Sigmoid colon (tissue), 7 donors: ENCODE data around the gene OR2V1. TPM values are rescaled to one million over a fixed set of nuclear protein-coding genes. Genes with fewer than 3 reads are reported as not detected.
"Not testable (repeated sequence)": the region's sequence is repeated elsewhere in the genome, so short reads cannot be mapped to it uniquely, and the experiment has no call there.

Experiments
- DNase-seq: peaks from one replicate; pipeline ENCODE4 v3.0.0-alpha.2; 2019
- H3K27ac ChIP-seq, 4 donors: fragments of 200-600 bp; sonication (generic); one replicate each; pipeline ENCODE4 v1.5.1; 2016 to 2019; ENCODE audit warnings: mild to moderate bottlenecking in 1 of 4
- H3K27me3 ChIP-seq, 3 donors: fragments of 200-600 bp; sonication (generic); one replicate each; pipeline ENCODE4 v1.5.1; 2019; ENCODE audit warnings: mild to moderate bottlenecking in 1 of 3
- H3K36me3 ChIP-seq, 4 donors: fragments of 200-600 bp; sonication (generic); one replicate each; pipeline ENCODE4 v1.5.1; 2016 to 2019
- H3K4me1 ChIP-seq, 4 donors: fragments of 200-600 bp; sonication (generic); one replicate each; pipeline ENCODE4 v1.5.1; 2017 to 2019
- H3K4me3 ChIP-seq, 4 donors: fragments of 200-600 bp; sonication (generic); one replicate each; pipeline ENCODE4 v1.5.1; 2017 to 2019; ENCODE audit warnings: mild to moderate bottlenecking in 2 of 4, moderate library complexity in 1 of 4
- H3K9me3 ChIP-seq, 4 donors: fragments of 200-600 bp in 3 of 4; sonication (generic) in 3 of 4; one replicate each; pipeline versions ENCODE4 v1.5.1 to v1.6.1; 2013 to 2019
- CTCF ChIP-seq, 4 experiments: fragments of 450-650 bp in 3 of 4; fragments of 200-600 bp in 1 of 4; IDR thresholded peaks; one replicate each; pipeline ENCODE4 v1.5.1; 2016 to 2019; ENCODE audit warnings: antibody characterized with exemption in 4 of 4, mild to moderate bottlenecking in 3 of 4, moderate library complexity in 2 of 4
- EP300 ChIP-seq, 4 donors: sonication (generic); formaldehyde crosslinking; IDR thresholded peaks; one replicate each; pipeline ENCODE4 v1.6.1; 2017; ENCODE audit warnings: antibody characterized with exemption in 4 of 4
- POLR2A ChIP-seq, 2 donors: fragments of 450-650 bp; IDR thresholded peaks; one replicate each; pipeline ENCODE4 v1.6.1; 2016; ENCODE audit warnings: antibody characterized with exemption in 2 of 2, mild to moderate bottlenecking in 2 of 2, moderate library complexity in 2 of 2
- POLR2AphosphoS5 ChIP-seq, 4 donors: sonication (generic); formaldehyde crosslinking; IDR thresholded peaks; one replicate each; pipeline ENCODE4 v1.6.1; 2017; ENCODE audit warnings: antibody characterized with exemption in 4 of 4
- WGBS, 2 donors: extraction: QIAGEN DNeasy Blood & Tissue Kit; methylation state at CpG; one replicate each; pipeline ENCODE4 v1.1.7; 2013; 5-methylcytosine and 5-hydroxymethylcytosine counted together
- intact Hi-C: fragments of 100-400 bp; cut with DNase I; formaldehyde crosslinking; loops from one replicate; pipeline ENCODE4 v1.15.1; 2023
- polyA plus RNA-seq, 3 donors: library from polyadenylated mRNA; stranded (reverse); fragments of 200-250 nt; gene quantifications; one replicate each; pipeline ENCODE4 v1.2.3, GENCODE V29; 2013
- total RNA-seq, 4 donors: library from RNA; depleted of rRNA; stranded (reverse); fragments of >200 nt; gene quantifications; one replicate each; pipeline ENCODE4 v1.1.0, GENCODE V29; 2016
- donor health status: healthy with polysubstance abuse.
- donor health status: Bipolar disorder and iron deficiency.
- donor health status: healthy.

Gene OR2V1
- total and polyA plus RNA-seq, 7 donors: not detected

- H3K27me3 ChIP-seq: peaks cover 0 to 47% (median 3%) of the 10 kb centered on the region in 3 donors
- no peak overlapping the region for H3K4me3 ChIP-seq
- TF ChIP-seq EP300 (IDR thresholded peaks at IDR 0.05) (no peak), CTCF (IDR thresholded peaks at IDR 0.05) (no peak), POLR2AphosphoS5 (IDR thresholded peaks at IDR 0.05) (no peak), POLR2A (IDR thresholded peaks at IDR 0.05) (no peak)
- 75% methylated on average over 10 of the region's 10 CpGs for WGBS, 2 donors
- H3K36me3 ChIP-seq: no peaks in the 10 kb centered on the region
- H3K27ac ChIP-seq: no peak overlapping the region
- intact Hi-C loops: no loop called here
- H3K9me3 ChIP-seq: no peaks in the 10 kb centered on the region
- peak; percentile 79 for DNase-seq
- no peaks in the 10 kb centered on the region for H3K4me1 ChIP-seq
Observed at GRCh38 chr5:181133610-181134231, 2.8 kb upstream of the OR2V1 start.

DNA sequence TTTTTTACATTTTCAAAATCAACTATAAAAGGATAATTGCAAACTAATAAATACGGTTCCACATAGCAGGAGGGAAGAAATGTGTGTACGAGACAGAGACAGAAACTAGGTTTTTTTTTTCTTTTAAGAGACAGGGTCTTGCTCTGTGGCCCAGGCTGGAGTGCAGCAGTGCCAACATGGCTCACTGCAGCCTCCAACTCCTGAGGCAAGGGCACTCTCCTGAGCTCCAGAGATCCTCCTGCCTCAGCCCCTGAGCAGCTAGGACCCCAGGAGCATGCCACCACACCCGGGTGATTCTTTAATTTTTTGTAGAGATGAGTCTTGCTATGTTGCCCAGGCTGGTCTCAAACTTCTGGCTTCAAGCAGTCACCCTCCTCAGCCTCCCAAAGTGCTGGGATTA, 2.1 kb upstream of the OR2V1 start:
- Histone ChIP-seq H3K4me1 (no peaks in the 10 kb centered on the region), H3K36me3 (no peaks in the 10 kb centered on the region), H3K9me3 (no peaks in the 10 kb centered on the region), H3K4me3 (no peak overlapping the region), H3K27ac (no peak overlapping the region), H3K27me3 (peaks cover 0 to 54% (median 3%) of the 10 kb centered on the region in 3 donors)
- TF ChIP-seq CTCF (IDR thresholded peaks at IDR 0.05) (no peak), EP300 (IDR thresholded peaks at IDR 0.05) (no peak), POLR2AphosphoS5 (IDR thresholded peaks at IDR 0.05) (no peak), POLR2A (IDR thresholded peaks at IDR 0.05) (no peak)
- 81 to 82% methylated on average over 3 of the region's 3 CpGs for WGBS, 2 donors
- intact Hi-C loops: no loop called here
- no peak for DNase-seq

DNA sequence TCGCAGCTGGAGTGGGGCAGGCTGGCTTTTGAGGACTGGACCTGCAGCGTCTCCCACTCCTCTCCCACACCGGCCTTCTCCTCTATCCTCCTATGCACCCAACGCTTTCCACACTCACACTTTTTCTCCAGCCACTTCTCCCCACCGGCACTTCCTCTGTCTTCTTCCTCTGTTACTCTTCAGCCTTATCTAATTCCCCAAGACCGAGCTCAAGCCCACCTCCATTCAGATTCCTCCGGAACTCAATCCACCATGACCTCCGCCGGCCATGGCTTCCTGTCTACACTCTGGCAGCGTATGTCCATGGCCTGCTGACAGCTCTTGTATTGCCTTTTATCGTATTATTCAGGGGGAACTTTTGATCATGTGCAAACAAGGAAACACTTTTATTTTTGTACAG, 545 bp upstream of the OR2V1 start:
- Histone ChIP-seq H3K27ac (no peak overlapping the region), H3K36me3 (no peaks in the 10 kb centered on the region), H3K4me1 (no peaks in the 10 kb centered on the region), H3K9me3 (no peaks in the 10 kb centered on the region), H3K27me3 (peaks cover 0 to 68% (median 3%) of the 10 kb centered on the region in 3 donors), H3K4me3 (no peak overlapping the region)
- DNase-seq: peak; percentile 36
- intact Hi-C loops: no loop called here
- WGBS, 2 donors: 81 to 82% methylated on average over 11 of the region's 11 CpGs
- TF ChIP-seq CTCF (IDR thresholded peaks at IDR 0.05) (no peak), EP300 (IDR thresholded peaks at IDR 0.05) (no peak), POLR2A (IDR thresholded peaks at IDR 0.05) (no peak), POLR2AphosphoS5 (IDR thresholded peaks at IDR 0.05) (no peak)

DNA sequence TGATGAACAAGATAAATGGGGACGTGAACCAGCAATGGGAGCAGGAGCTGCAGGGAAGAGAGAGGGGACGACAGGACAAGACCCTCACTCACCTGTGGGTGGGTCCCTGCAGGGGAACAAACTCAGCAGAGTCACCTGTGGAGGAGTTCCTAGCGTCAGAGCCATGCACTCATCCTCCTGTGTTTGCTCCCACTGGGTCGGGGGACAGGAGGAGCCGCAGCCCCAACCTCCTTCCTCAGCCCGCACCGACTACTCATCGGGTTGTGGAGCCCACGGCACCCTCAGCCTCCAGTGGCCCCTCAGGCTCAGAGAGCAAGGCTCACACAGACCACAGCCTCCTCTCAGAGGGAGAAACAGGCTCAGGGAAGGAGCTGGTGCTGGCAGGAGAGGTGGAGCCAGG, 888 bp downstream of the OR2V1 start:
- H3K9me3 ChIP-seq, DNase-seq, H3K4me3 ChIP-seq, intact Hi-C loops, H3K4me1 ChIP-seq, H3K36me3 ChIP-seq, H3K27ac ChIP-seq: not testable (repeated sequence)
- peaks cover 0 to 75% (median 3%) of the 10 kb centered on the region in 3 donors for H3K27me3 ChIP-seq
- 61 to 66% methylated on average over 9 of the region's 9 CpGs for WGBS, 2 donors

GRCh38 chr5:181129601-181130000, 1.4 kb downstream of the OR2V1 start:
- TF ChIP-seq CTCF (IDR thresholded peaks at IDR 0.05) (no peak), POLR2AphosphoS5 (IDR thresholded peaks at IDR 0.05) (no peak), EP300 (IDR thresholded peaks at IDR 0.05) (no peak)
- Histone ChIP-seq H3K9me3 (no peaks in the 10 kb centered on the region), H3K4me3 (no peak overlapping the region), H3K4me1 (no peaks in the 10 kb centered on the region), H3K36me3 (no peaks in the 10 kb centered on the region), H3K27ac (no peak overlapping the region), H3K27me3 (peaks cover 0 to 77% (median 3%) of the 10 kb centered on the region in 3 donors)
- intact Hi-C loops: no loop called here
- 59 to 64% methylated on average over 7 of the region's 7 CpGs for WGBS, 2 donors
- DNase-seq: peak; percentile 13
